NCI-H2196 (cell line): ENCODE measurements around the gene SAMD9L.

Experiments
- DNase-seq: peaks from one replicate; lab custom pipeline; 2025; ENCODE audit not compliant: unreplicated experiment; lab: John Stamatoyannopoulos, UW

The SAMD9L gene

DNA sequence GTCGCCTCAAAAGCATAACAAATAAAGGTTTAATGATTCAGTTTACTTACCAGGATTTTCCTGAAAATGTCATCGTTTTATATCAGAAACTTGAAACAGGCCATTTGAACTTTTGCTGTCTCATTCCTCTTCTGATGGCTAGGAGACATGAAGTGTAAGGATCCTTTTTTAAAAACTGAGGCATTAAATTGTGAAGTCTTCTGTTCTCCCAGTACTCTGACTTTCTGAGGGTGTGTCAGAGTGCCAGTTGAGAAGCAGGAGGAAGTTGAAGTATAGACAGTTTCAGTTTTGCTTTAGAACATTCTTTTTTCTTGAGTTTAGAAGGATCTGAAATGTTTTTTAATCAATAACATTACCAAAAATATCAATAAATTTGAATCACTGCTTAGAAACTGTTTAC lies at the start of gene SAMD9L:
Gene SAMD9L (minus strand): TSS at position 242 of the 400 bp plus-strand sequence. CDS start 12,414 bp downstream, outside the sequence.
- DNase-seq: no peak

DNA sequence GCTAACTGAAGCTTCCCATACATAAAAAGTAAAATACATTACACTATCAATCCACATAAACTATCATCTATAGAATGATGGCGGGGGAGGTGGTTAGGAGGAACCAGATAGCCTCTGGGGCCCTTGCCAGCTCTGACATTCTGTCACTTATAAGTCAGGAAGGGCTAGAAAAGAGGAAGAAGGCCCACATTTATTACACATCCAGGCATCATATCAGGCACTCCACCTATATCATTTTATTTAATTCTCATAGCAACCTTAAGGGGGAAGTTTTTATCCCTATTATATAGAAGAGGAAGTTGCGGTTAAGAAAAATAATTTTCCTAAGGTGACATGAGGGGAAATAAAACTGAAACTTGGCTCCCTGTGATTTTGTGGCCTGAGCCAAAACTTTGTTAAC lies 48.2 kb upstream of the SAMD9L start:
- no peak for DNase-seq

DNA sequence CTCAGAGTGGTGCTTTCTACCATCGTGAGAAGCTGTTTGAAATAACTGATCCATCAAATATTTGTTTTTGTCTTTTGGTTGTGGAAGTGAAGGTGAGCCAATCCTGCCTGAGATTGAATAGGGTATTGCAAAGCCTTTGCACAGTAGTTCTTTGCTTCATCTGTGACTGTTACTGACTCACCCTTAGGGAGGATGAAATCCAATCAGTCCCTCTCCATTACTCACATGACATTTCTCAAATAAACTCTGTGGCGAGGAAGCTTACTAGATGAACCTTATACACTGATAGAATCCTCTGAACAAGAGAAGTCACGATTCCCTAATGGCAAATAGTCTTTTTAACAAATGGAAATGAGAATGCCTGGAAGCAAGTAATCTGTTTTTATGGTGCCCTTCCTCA lies 46.2 kb upstream of the SAMD9L start:
- DNase-seq: no peak

DNA sequence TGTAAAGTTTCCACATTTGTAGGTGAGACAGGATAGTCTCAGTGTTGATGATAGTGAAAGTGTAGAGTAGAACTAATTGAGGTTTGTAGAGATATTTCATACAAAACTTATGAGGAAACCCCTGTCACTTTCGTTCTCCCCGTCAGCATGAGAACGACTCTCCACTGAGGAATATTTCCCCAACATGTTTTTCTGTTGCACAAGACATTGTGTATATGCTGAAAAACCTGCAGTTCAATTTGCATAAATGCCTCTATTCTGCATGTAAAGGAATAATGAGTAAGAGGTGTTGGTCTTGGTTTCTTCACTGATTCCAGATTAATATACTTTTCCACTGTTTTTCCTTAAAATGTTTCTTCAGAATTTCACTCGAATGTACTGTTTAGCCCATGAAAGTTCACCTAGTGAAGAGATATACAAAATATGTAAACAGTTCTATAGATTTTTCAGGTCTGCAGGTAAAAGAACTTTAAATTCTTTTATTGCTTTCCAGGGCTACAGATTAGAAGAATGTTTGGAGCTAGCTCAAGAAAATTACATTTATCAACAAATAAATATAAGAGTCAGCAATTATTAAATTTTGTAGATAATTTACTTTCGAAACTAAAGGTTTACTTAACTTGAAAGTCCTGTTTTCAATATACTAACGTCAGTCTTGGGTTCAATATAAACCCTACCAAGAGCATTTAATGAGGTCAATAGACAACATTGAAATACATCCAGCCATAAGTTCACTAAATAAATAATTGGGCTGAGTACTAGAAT lies 40.9 kb upstream of the SAMD9L start:
- no peak for DNase-seq

DNA sequence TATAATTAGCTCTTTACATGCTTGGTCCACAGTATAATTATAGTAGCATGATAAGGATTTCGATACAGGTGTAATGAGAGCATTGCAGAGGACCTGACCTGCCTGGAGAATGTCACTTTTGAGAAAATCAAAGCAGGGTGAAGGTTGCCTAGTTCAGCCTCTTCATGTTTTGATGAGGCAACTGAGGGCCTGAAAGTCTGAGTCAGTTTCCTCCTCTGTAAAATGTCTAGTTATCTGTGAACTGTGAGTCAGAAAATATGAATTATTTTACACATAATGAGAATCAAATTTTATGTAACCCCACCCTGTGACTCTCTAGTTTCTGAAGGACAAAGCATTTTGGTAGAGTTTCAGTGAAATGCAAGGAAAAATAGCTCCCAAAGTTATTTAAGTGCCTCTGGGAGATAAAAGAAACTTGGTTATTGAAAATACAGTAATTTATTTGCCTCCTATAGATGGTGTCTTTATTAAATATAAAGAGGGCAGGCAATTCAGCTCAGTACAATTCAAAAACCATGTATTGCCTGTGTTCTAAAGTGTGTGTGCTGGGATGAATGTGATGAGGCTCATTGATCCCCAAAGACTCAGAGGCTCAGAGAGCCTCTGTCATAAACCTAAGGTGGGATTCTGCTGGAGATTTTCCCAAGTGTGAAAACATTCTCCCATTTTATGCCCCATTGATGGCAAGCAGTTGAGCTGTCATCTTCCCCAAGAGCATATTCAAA lies 37.3 kb upstream of the SAMD9L start:
- DNase-seq: no peak

DNA sequence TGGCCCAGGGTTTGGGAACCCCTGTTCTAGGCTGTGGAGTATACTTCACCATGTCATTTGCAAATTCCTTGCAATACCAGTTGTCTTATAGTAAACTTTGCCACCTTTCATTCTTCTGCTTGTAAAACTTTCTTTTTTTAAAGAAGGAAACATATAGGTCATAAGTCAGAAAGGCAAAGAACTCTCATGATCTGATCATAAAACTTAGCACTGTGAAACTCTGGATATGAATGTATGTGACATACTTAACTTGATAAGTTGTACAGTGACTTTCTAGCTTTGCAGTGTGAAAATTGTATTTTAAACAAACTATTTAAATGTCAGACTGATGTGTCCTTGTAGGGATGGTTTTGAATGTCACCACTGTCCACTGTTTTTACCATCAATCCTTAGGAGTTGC lies 31.0 kb upstream of the SAMD9L start:
- no peak for DNase-seq

DNA sequence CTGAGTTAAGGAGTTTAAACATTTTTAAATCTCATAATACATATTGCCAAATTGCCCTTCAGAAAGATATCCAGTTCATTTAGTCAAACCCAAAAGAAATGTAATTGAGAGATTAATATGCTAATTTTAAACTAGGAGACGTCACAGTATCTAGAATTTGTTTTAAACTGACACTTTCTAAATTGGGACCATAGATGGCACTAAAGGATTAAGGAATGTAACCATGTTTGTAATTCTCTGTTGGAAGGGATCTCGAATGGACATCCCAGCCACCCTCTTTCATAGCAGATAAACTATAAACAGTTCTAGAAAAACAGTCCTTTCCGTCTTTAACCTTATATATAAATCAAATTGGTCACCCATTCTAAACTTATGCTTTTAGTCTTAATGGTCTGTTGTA lies 30.0 kb upstream of the SAMD9L start:
- peak; percentile 35 for DNase-seq

DNA sequence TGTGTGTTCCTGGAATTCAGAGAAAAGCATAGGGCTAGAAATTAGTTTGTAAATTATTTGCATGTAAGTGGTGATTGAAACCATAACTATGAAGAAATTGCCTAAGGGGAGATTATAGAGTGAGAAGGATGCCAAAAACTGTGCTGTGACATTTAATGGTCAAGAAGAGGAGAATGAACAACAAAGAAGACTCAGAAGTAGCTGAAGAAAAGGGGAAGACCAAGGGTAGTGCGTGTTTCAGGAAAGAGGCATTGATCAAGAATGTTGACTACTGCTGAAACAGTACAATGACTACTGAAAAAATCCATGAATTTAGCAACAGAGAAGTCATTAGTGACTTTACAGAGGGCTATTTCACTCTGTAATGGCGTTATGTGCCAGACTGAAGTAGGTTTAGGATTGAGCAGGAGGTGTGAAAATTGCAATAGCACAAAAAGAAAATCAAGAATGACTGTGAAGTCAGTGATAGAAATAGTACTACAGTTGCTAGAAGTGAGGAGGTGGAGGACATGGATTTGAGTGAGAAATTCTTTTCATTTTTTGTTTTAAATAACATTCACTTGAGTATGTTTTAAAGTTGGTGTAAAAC lies 28.9 kb upstream of the SAMD9L start:
- no peak for DNase-seq

DNA sequence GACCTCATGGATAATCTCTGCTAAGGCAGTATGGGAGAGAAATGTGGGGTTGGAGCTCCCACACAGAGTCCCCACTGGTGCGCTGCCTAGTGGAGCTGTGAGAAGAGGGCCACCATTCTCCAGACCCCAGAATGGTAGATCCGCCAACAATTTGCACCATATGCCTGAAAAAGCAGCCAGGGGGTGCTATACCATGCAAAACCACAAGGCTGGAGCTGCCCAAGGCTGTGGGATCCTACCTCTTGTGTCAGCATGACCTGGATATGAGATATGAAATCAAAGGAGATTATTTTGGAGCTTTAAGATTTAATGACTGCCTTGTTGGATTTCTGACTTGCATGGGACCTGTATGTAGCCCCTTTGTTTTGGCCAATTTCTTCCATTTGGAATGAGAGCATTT lies 27.0 kb upstream of the SAMD9L start:
- DNase-seq: no peak

DNA sequence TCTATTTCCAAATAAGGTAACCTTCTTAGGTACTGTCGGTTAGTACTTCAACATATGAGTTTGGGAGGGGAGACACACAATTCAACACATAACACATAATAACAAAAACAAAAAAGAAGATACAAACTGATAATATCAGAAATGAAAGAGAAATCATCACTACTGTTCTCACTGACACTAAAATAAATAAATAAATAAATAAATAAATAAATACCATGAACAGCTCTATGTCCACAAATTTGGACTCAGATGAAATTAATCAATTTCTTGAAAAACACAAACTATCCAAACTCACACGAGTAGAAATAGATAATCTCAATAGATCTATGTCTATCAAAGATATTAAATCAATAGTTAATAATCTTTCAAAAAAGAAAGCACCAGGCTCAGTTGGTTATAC lies 24.5 kb upstream of the SAMD9L start:
- no peak for DNase-seq

DNA sequence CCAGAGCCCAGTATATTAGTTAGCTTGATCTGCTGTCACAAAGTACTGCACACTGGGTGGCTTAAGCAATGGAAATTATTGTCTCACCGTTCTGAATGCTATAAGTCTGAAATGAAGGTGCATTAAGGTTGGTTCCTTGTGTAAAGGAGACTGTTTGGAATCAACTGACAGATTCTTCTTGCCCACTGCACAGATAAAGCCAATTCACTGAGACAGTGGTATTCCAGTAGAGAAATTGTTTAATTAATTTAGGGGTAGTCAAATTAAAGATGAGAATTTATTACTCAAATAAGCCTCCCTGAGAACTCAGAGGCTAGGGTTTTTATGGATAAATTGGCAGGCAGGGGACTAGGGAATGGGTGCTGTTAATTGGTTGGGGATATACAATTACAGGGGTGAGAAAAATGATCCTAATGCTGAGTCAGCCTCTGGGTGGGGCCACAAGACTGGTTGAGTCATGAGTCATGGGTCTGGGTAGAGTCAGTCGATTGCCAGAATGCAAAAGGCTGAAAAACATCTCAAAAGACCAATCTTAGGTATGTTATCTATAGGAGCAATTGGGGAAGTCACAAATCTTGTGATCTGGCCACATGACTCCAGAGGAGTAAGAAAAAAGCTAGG lies 23.5 kb upstream of the SAMD9L start:
- DNase-seq: no peak

DNA sequence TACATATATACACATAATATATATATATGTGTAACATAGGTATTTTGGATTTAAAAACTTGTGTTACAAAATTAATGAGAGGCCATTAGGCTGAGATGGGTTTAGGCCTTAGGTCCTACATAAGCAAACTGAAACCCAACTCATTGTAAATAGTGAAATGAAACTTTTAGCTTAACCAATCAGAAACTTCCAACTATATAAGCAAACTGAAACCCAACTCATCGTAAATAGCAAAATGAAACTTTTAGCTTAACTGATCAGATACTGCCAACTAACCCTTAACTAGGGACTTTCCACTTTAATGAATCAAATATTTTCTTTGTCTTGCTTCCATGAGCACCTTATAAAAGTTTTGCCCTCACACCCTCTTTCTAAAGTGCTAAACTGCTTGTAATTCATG lies 17.3 kb upstream of the SAMD9L start:
- DNase-seq: no peak

DNA sequence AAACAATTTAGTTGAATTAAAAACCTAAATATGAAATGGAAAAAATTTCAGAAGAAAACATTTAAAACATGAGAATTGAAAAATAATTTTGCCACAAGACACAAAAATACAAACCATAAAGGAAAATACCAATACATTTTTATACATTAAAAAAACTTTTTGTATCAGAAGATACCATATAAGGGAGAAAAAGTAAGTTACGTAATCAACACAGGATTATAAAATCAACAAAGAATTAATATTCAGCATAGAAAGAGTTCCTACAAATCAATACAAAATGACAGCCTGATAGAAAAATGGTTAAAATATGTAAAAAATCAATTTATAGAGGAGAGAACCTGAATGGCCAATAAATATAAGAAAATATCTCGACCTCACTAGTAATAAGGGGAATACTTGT lies 16.6 kb upstream of the SAMD9L start:
- no peak for DNase-seq

DNA sequence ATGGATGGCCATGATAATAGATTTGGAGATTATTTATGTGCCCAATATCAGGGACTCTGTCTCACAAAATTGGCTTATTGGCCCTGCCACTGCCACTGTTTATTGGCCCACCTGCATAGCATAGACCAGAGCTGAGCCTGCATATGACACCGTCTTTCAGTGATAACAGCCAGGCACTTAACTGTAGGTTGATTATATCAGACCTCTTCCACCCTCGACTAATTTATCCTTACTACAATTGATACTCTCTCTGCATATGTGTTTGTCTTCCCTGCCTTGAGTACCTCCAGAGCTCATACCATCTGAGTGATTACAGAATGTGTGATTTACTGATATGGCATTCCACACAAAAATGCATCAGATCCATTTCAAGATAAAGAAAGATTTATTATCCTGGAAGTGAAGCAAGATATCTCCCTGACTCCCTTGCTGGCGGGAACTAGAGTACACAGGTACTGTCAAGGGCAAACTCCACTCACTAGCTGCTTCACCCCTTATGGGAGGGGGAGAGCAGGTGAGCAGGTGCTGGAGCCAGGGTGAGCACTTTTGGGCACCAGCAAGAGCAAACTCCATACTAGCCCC lies 13.1 kb upstream of the SAMD9L start:
- DNase-seq: no peak

DNA sequence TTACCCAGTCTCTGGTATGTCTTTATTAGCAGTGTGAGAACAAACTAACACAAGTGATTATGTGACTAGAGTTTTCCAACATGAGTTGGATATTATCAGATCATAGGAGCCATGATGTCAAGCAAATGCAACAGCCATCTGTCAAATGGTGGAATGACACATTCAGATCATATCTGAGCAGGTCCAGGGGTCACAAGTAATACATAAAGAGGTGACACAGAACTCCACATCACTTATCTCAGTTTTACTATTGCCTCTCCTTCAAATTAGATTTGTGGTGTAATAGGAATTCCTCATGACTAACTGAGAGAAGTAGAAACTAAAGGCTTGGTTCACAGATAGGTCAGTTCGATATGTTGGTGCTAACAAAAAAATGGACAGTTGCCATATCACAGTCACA lies 12.2 kb upstream of the SAMD9L start:
- DNase-seq: no peak

DNA sequence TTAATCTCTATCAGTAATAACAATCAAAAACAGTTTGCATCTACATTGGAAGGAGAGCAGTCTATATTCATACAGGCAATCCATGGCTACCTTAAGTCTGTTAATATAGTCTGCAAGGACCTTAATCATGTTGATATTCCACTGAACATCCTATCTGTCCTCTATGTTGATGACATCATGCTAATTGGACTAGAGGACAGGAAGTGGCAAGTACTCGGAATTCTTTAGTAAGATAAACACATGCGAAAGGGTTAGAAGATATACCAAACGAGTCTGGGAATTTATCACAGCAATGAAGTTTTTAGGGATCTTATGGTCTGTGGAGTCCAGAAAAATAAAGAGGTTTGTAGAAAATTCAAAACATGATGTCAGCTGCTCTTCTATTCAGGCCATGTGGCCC lies 11.3 kb upstream of the SAMD9L start:
- no peak for DNase-seq

DNA sequence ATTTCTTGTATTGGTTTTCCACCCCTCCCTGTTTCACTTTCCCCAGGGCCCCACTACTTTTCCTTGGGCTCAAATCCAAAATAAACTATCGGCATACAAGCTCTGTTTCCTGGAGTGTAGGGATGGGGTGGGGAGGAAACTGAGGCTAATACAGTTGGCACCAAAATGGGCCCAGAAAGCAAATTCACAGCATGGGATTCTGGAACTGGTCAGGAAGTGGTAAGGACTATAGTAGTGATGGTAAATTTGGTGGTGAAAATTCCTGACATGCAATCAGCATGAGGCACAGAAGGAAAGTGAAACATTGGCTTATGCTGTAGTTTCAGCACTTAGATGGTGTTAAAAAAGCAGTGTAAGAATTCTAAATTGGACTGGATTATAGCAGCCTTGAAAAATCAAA lies 8.7 kb upstream of the SAMD9L start:
- DNase-seq: no peak

DNA sequence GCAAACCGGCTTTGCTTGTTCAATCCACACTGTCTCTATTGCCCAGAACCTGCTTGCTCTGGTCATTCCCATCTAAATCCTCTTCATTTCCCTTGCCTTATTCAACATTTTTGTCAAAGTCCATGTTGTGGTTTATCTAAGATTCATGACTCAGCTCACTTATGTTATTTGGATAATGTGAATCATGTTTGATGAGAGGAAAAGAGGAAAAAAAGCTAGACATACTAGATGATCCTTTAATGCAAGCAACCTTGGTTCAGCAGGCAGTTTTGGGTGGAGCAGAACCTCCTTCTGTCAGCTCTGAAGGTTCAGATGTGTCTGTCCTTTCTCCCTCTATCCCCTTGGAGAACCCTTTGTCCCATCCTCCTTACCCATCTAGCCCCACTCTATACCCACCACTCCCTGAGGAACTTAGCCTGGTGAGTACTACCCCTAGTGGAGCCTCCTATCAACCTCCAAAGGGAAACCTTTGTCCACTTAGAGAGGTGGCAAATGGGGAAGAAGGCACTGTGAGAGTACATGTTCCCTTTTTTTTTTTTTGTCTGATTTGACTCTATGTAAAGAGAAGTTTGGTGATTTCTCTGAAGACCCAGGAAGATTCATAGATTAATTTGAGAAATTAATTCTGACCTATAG lies 2.1 kb upstream of the SAMD9L start:
- no peak for DNase-seq

DNA sequence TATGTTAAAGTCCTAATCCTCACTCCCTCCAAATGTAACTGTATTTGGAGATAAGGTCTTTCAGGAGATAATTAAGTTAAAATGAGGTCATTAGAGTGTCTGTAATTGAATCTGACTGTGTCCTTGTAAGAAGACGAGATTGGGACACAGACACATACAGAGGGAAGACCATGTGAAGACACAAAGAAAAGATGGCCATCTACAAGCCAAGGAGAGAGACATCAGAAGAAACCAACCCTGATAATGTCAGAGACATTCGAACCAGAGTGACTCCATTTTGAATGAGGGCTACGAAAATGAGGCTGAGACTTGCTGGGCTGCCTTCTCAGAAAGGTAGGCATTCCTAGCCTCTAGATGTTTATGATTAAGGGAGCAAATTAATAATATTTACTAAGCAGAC lies 542 bp upstream of the SAMD9L start:
- no peak for DNase-seq

DNA sequence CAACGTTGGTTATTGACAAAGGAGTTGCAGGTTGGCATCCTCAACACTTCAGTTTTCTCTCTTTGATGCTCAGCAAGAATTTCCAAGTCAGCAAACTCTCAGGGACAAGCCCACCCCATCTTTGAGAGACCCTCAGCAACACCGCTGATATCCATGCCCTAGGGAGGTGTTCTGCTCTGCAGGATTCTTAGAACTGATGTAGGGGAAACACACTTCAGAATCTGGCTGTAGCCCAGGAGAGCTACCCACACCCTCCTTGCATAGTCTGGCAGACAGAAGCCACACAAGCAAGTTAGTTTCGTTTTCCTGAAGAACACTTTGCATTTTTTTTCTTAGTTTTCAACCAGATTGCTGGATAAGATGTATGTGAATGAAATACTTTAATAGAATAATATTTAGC lies 822 bp downstream of the SAMD9L start:
- DNase-seq: no peak
